ENCODE results near the gene RAD51AP2.
"Not testable (repeated sequence)": the region's sequence is repeated elsewhere in the genome, so short reads cannot be mapped to it uniquely, and the experiment has no call there.

Gene RAD51AP2

DNA sequence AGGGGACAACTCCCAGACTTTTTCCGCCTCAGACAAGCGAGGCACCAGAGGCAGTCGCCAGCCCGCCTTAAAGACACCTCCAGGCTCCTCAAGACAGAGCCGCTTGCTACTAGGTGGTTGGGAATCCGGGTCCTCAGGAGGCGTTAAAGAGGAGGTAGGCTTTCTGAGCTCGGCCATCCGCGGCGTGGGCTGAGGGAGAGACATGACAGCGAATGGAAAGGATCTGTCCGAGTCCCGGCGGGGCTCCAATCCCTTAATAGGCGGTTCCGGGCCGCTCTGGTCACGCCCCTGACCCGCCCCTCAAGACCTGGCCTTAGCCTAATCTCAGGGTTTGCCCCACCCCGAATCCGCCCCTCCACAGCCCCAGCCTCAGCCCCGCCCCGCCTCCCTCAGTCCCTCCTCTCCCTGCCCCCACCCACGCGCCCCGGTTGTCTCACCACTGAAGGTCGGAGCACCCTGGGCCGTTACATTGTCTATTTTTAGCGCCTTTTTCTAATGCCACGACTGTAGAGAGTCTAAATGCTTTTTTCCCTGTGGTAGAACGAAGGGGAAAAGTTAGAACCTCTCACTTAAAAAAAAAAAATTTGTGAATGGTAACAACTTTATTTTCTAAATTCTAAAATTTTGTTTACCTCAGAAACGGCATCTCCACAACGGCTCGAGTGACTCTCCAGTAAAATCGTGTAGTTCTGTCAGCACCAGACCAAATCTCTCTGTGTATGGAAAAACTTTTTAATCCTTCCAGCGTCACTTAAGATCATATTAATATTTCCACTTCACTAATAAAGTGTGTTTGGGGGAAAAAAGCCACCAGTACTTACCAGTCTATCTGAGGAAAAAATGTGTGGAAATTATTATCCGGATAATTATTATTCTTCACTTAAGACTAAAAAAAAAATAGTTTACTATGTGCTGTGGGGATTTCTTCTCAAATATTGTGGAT, at the start of gene RAD51AP2:
RAD51AP2 (minus strand) TSS at position 229 of the 943 bp plus-strand sequence; CDS start at position 204, 25 bp downstream.
- in situ Hi-C loops (cut with HindIII; ENCODE audit: low pct_unique_long_range_greater_than_20kb, low sequenced_read_pairs) = no loop called here
- peak in 1 of 2 experiments; percentile 35 for DNase-seq (ENCODE audit: low read depth in 1 of 2, low spot score in 1 of 2)
- no peak for TF ChIP-seq JUND (IDR thresholded peaks at IDR 0.05; ENCODE audit: low read depth)

- in situ Hi-C loops (cut with HindIII; ENCODE audit: low pct_unique_long_range_greater_than_20kb, low sequenced_read_pairs); DNase-seq (ENCODE audit: low read depth in 1 of 2, low spot score in 1 of 2): not testable (repeated sequence)
Observed at GRCh38 chr2:17565726-17566125, 47.5 kb upstream of the RAD51AP2 start.

GRCh38 chr2:17558878-17559277, 40.6 kb upstream of the RAD51AP2 start:
- DNase-seq (ENCODE audit: low read depth in 1 of 2, low spot score in 1 of 2) = no peak
- in situ Hi-C loops (cut with HindIII; ENCODE audit: low pct_unique_long_range_greater_than_20kb, low sequenced_read_pairs) = no loop called here
- TF ChIP-seq JUND (IDR thresholded peaks at IDR 0.05; ENCODE audit: low read depth) = no peak

GRCh38 chr2:17558053-17558452, 39.8 kb upstream of the RAD51AP2 start:
- TF ChIP-seq JUND (IDR thresholded peaks at IDR 0.05; ENCODE audit: low read depth) = no peak
- no peak for DNase-seq (ENCODE audit: low read depth in 1 of 2, low spot score in 1 of 2)
- in situ Hi-C loops (cut with HindIII; ENCODE audit: low pct_unique_long_range_greater_than_20kb, low sequenced_read_pairs) = no loop called here

GRCh38 chr2:17557596-17557995, 39.4 kb upstream of the RAD51AP2 start:
- no peak for TF ChIP-seq JUND (IDR thresholded peaks at IDR 0.05; ENCODE audit: low read depth)
- in situ Hi-C loops (cut with HindIII; ENCODE audit: low pct_unique_long_range_greater_than_20kb, low sequenced_read_pairs) = no loop called here
- no peak for DNase-seq (ENCODE audit: low read depth in 1 of 2, low spot score in 1 of 2)

DNA sequence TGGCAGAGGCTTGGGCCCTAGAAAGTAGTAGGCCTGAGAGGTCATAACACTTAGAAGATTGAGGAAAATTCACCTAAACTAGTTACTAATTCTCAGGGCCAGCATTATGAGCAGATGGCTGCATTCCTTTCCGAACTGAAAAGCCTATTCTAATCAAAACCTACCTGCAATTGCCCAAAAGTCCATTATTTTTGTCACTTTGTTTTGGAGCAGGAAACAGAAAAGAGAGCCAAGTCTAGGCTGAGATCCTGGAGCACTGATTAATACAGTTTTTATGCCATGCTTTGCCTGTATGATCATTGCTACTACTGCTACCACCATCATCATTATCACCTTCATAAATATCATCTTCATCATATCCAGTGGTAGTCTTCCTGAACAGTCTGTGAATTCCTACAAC, 36.9 kb upstream of the RAD51AP2 start:
- no peak for DNase-seq (ENCODE audit: low read depth in 1 of 2, low spot score in 1 of 2)
- in situ Hi-C loops (cut with HindIII; ENCODE audit: low pct_unique_long_range_greater_than_20kb, low sequenced_read_pairs) = no loop called here
- no peak for TF ChIP-seq JUND (IDR thresholded peaks at IDR 0.05; ENCODE audit: low read depth)

DNA sequence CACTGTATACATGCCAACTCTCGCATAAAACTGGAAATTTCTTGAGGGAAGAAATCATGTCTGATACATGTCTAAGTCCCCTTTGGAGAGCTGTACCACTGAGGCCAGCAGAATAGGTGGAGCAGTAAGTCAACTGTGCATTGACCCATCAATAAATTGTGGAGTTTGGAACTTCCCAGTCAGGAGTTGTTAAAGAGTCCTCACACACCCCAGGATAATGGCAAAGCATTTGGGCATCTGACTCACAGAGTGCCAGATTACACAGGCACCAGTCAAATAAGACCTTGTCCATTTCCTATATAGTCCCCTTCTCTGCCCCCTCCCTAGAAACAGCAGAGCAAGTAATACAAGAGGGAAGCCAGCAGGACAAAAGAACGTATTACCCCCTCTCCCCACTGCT, 32.7 kb upstream of the RAD51AP2 start:
- no peak for DNase-seq (ENCODE audit: low read depth in 1 of 2, low spot score in 1 of 2)
- no peak for TF ChIP-seq JUND (IDR thresholded peaks at IDR 0.05; ENCODE audit: low read depth)
- in situ Hi-C loops (cut with HindIII; ENCODE audit: low pct_unique_long_range_greater_than_20kb, low sequenced_read_pairs) = no loop called here

DNA sequence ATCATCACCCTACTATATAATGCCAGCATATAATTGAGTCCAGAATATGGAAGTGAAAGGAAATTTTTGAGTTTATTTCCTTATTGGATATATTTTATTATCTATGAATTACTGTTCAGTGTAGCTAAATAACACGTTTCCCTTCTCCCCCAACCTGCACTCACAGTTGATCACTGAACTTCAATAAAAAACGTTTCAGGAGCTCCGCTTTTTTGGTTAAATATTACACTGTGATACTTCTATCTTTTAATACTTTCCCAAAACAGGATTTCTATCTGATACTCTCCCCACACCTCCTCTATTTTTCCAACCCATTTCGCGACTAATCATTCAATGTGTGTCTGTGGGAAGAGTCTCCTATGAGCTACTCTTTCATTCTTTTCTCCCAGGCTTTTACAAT, 29.5 kb upstream of the RAD51AP2 start:
- TF ChIP-seq JUND (IDR thresholded peaks at IDR 0.05; ENCODE audit: low read depth) = no peak
- no peak for DNase-seq (ENCODE audit: low read depth in 1 of 2, low spot score in 1 of 2)
- in situ Hi-C loops (cut with HindIII; ENCODE audit: low pct_unique_long_range_greater_than_20kb, low sequenced_read_pairs) = no loop called here

GRCh38 chr2:17547237-17547636, 29.0 kb upstream of the RAD51AP2 start:
- no peak for DNase-seq (ENCODE audit: low read depth in 1 of 2, low spot score in 1 of 2)
- in situ Hi-C loops (cut with HindIII; ENCODE audit: low pct_unique_long_range_greater_than_20kb, low sequenced_read_pairs) = no loop called here
- TF ChIP-seq JUND (IDR thresholded peaks at IDR 0.05; ENCODE audit: low read depth) = no peak

DNA sequence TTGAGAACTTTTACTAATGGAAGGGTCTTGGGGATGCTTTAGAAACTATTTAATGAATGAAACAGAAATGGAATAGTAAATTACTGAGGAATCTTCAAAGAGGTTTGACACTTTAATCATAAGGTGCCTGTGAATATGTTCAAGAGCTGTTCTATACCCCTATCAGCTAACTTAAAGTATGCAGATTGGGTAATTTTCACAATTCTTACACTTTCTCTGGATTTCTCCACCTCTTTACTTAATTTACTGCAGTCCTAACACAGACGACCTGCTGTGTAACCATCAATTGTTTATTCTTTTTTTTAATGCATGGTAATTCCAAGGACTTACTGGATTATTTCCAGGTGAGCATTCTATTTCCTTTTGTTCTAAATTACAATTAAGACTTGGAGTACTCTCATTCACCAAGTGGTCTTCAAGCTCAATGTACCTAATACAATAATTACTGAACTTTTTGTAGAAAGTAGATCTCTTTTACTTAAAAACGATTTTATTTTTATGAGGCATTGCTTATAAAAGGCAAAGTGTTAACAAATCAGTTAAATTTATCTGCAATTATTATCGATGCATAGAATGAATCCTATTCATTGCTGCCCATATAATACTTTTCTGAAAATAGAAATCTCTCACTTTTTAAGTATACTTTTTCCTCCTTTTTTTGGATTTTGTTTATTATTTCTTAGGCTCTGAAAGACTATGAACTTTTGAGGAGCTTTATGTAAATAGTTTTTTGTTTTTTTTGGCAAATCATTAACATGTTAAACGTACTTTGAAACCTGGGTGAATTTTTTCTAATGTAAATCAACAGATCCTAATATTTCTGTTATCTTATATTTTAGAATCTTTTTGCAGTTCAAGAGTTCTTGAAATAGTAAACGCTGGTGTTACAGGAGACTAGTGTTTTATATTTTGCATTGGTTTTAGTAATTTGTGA, 27.7 kb upstream of the RAD51AP2 start:
- DNase-seq (ENCODE audit: low read depth in 1 of 2, low spot score in 1 of 2) = no peak
- in situ Hi-C loops (cut with HindIII; ENCODE audit: low pct_unique_long_range_greater_than_20kb, low sequenced_read_pairs) = no loop called here
- TF ChIP-seq JUND (IDR thresholded peaks at IDR 0.05; ENCODE audit: low read depth) = no peak

GRCh38 chr2:17544256-17544655, 26.0 kb upstream of the RAD51AP2 start:
- in situ Hi-C loops (cut with HindIII; ENCODE audit: low pct_unique_long_range_greater_than_20kb, low sequenced_read_pairs) = no loop called here
- TF ChIP-seq JUND (IDR thresholded peaks at IDR 0.05; ENCODE audit: low read depth) = no peak
- no peak for DNase-seq (ENCODE audit: low read depth in 1 of 2, low spot score in 1 of 2)

DNA sequence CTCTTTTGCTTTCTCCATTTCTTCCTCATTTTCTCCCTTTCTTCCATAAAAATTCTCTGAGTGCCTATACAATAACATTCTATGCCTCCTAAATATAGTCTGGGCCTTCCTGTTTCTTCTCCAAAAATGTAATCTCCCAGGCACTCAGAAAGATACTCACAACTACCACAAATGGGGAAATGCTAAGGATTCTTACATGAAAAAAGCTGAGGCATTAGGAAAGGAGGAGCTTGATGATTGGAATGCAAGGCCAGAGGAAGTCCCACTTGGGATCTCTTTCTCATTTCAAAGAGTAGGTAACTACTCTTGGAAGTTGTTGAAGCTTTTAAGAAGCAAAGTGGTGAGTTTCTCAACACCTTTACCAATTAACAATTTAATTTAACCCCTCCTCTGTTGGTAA, 25.6 kb upstream of the RAD51AP2 start:
- no peak for DNase-seq (ENCODE audit: low read depth in 1 of 2, low spot score in 1 of 2)
- no peak for TF ChIP-seq JUND (IDR thresholded peaks at IDR 0.05; ENCODE audit: low read depth)
- in situ Hi-C loops (cut with HindIII; ENCODE audit: low pct_unique_long_range_greater_than_20kb, low sequenced_read_pairs) = no loop called here

Data from T47D (cell line).